Karpas-422 (cell line): ENCODE measurements around the gene CDH5. TPM values are rescaled to one million over a fixed set of nuclear protein-coding genes. Genes with fewer than 3 reads are reported as not detected.
"Not testable (repeated sequence)": the region's sequence is repeated elsewhere in the genome, so short reads cannot be mapped to it uniquely, and the experiment has no call there.

ENCODE experiments used
- DNase-seq: peaks from one replicate; pipeline ENCODE4 v3.0.0-alpha.2; 2015
- H2AFZ ChIP-seq: fragments of 200-600 bp; sonication (generic); 2 replicates; pipeline ENCODE4 v1.6.1; 2014; ENCODE audit warnings: antibody characterized with exemption, low read length, mixed read lengths
- H3K27ac ChIP-seq: fragments of 200-600 bp; sonication (generic); 2 replicates; pipeline ENCODE4 v1.5.1; 2014; ENCODE audit warnings: mild to moderate bottlenecking, low read length, moderate library complexity
- H3K27me3 ChIP-seq: fragments of 200-600 bp; sonication (generic); 2 replicates; pipeline ENCODE4 v1.6.1; 2014; ENCODE audit warnings: low read length, mixed read lengths
- H3K36me3 ChIP-seq: fragments of 200-600 bp; sonication (generic); 2 replicates; pipeline ENCODE4 v1.6.1; 2014; ENCODE audit warnings: low read length, mixed read lengths; ENCODE audit not compliant: insufficient read depth
- H3K4me1 ChIP-seq: fragments of 200-600 bp; sonication (generic); 2 replicates; pipeline ENCODE4 v1.6.1; 2014; ENCODE audit warnings: mild to moderate bottlenecking, low read length, mixed read lengths
- H3K4me2 ChIP-seq: fragments of 200-600 bp; sonication (generic); 2 replicates; pipeline ENCODE4 v1.6.1; 2014; ENCODE audit warnings: low read length, low read depth, mild to moderate bottlenecking; ENCODE audit not compliant: poor library complexity, severe bottlenecking
- H3K4me3 ChIP-seq: fragments of 200-600 bp; sonication (generic); 2 replicates; pipeline ENCODE4 v1.5.1; 2014; ENCODE audit warnings: mild to moderate bottlenecking, antibody characterized with exemption, low read length, mixed read lengths
- H3K79me2 ChIP-seq: fragments of 200-600 bp; sonication (generic); 2 replicates; pipeline ENCODE4 v1.6.1; 2014; ENCODE audit warnings: mild to moderate bottlenecking, low read length, mixed read lengths
- H3K9ac ChIP-seq: fragments of 200-600 bp; sonication (generic); 2 replicates; pipeline ENCODE4 v1.6.0; 2014; ENCODE audit warnings: low read length
- H3K9me2 ChIP-seq: fragments of 200-600 bp; sonication (generic), shearing (Covaris generic); replicated peaks from 2 replicates; pipeline ENCODE4 v1.6.0; 2014; ENCODE audit warnings: mild to moderate bottlenecking, low read length, moderate library complexity; ENCODE audit not compliant: insufficient read depth
- H3K9me3 ChIP-seq: fragments of 300-700, 200-600 bp; sonication (generic); 2 replicates; pipeline ENCODE4 v1.6.1; 2014; ENCODE audit warnings: low read length, mixed read lengths
- H4K20me1 ChIP-seq: fragments of 200-600 bp; sonication (generic); 2 replicates; pipeline ENCODE4 v1.6.1; 2014; ENCODE audit warnings: mild to moderate bottlenecking, antibody characterized with exemption, low read length, low read depth; ENCODE audit not compliant: insufficient read depth
- total RNA-seq: library from RNA; depleted of rRNA; stranded (reverse); fragments of >200 nt; shearing (Covaris generic); gene quantifications from 2 replicates; pipeline ENCODE4 v1.2.3, GENCODE V29; 2014; ENCODE audit warnings: low replicate concordance

CDH5 gene
- total RNA-seq, 1 experiment from 2014 or later = not detected

DNA sequence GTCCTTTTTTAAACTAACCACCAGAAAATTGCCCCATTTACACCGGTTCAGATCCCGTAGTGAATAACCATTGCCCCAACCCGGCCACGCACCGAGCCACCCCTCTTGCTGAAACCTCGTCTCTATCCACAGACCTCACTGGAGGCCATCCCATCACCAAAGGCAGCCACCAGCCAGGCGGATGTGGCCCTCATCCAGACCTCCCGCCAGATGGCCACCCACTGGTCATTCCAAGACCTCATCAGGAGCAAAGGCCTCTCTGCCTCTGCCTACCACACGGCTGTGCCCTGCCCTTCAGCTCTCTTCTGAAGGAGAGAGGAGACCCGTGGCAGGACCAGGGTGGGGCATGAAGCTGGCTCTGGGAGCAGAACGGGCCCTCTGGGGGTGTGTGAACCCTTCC, 38.2 kb upstream of the CDH5 start:
- no peaks in the 10 kb centered on the region for H3K9me2 ChIP-seq
- no peak overlapping the region for H3K9ac ChIP-seq
- no peak overlapping the region for H3K27ac ChIP-seq
- H3K79me2 ChIP-seq = no peaks in the 10 kb centered on the region
- no peaks in the 10 kb centered on the region for H3K9me3 ChIP-seq
- H3K4me1 ChIP-seq = no peaks in the 10 kb centered on the region
- no peaks in the 10 kb centered on the region for H4K20me1 ChIP-seq
- no peaks in the 10 kb centered on the region for H3K27me3 ChIP-seq
- no peak overlapping the region for H3K4me2 ChIP-seq
- H3K36me3 ChIP-seq = no peaks in the 10 kb centered on the region
- H3K4me3 ChIP-seq = no peak overlapping the region
- no peak overlapping the region for H2AFZ ChIP-seq
- no peak for DNase-seq

DNA sequence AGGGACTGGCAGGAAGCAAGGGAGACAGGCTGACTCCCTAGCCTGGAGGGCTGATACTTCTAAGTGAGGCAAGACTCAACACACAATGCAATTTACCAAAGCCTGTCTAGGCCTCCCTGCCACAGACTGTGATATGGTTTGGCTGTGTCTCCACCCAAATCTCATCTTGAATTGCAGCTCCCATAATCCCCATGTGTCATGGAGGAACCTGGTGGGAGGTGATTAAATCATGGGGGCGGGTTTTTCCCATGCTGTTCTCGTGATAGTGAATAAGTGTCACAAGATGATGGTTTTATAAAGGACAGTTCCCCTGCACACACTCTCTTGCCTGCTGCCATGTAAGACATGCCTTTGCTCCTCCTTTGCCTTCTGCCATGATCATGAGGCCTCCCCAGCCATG, 35.0 kb upstream of the CDH5 start:
- H3K79me2 ChIP-seq, H3K4me2 ChIP-seq, H3K36me3 ChIP-seq, H3K9me3 ChIP-seq, H3K27ac ChIP-seq, H3K9me2 ChIP-seq, H3K4me3 ChIP-seq, H2AFZ ChIP-seq, H3K9ac ChIP-seq, DNase-seq, H4K20me1 ChIP-seq, H3K27me3 ChIP-seq, H3K4me1 ChIP-seq: not testable (repeated sequence)

GRCh38 chr16:66332634-66333610, 33.6 kb upstream of the CDH5 start:
- Histone ChIP-seq H3K36me3 (no peaks in the 10 kb centered on the region), H2AFZ (no peak overlapping the region), H3K4me3 (no peak overlapping the region), H4K20me1 (no peaks in the 10 kb centered on the region), H3K9me3 (no peaks in the 10 kb centered on the region), H3K9ac (no peak overlapping the region), H3K9me2 (no peaks in the 10 kb centered on the region), H3K79me2 (no peaks in the 10 kb centered on the region), H3K27ac (no peak overlapping the region), H3K4me2 (no peak overlapping the region), H3K27me3 (no peaks in the 10 kb centered on the region), H3K4me1 (peaks cover 6% of the 10 kb centered on the region; the same call in 1 of the 2 replicates)
- DNase-seq = no peak

- Histone ChIP-seq H3K9ac (no peak overlapping the region), H3K9me2 (no peaks in the 10 kb centered on the region), H3K9me3 (no peaks in the 10 kb centered on the region), H3K4me2 (no peak overlapping the region), H3K4me1 (peaks cover 6% of the 10 kb centered on the region; the same call in 1 of the 2 replicates), H3K27ac (no peak overlapping the region), H3K36me3 (no peaks in the 10 kb centered on the region), H3K79me2 (no peaks in the 10 kb centered on the region), H3K27me3 (no peaks in the 10 kb centered on the region), H4K20me1 (no peaks in the 10 kb centered on the region), H2AFZ (no peak overlapping the region), H3K4me3 (no peak overlapping the region)
- DNase-seq = no peak
Observed at GRCh38 chr16:66334853-66335574, 31.5 kb upstream of the CDH5 start.

DNA sequence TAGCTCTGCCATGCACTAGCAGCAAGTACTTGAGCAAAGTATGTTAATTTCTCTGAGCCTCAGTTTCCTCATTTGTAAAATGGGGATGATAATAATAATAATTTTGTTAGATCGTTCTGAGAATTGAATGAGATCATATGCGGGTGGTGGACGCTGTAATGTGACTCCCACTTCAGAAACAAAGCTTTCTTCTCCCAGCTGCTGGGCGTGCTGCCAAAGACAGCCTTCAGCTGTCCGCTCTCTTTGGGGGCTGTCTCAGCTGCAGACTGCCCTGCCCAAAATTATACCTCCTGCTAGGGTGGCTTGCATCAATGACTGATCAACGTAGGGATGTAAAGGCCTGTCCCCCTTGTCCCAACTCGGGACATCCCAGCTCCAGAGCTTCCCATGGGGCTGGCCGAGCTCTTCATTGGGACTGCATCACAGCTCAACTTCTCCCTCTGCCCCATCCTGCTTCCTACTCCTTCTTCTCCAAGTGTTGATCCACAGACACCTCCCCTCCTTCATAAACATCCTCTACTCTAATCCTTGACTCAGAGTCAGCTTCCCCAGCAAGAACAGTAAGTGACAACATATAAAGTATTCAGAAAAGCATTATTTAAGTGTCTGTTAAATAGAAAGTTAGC, 30.7 kb upstream of the CDH5 start:
- H3K9ac ChIP-seq = no peak overlapping the region
- H2AFZ ChIP-seq = no peak overlapping the region
- no peaks in the 10 kb centered on the region for H3K36me3 ChIP-seq
- no peaks in the 10 kb centered on the region for H3K79me2 ChIP-seq
- H3K4me3 ChIP-seq = no peak overlapping the region
- H3K4me2 ChIP-seq = no peak overlapping the region
- no peaks in the 10 kb centered on the region for H3K9me3 ChIP-seq
- no peak overlapping the region for H3K27ac ChIP-seq
- no peaks in the 10 kb centered on the region for H4K20me1 ChIP-seq
- H3K4me1 ChIP-seq = peaks cover 6% of the 10 kb centered on the region; the same call in 1 of the 2 replicates
- no peak for DNase-seq
- H3K9me2 ChIP-seq = no peaks in the 10 kb centered on the region
- no peaks in the 10 kb centered on the region for H3K27me3 ChIP-seq

GRCh38 chr16:66337463-66338188, 28.9 kb upstream of the CDH5 start:
- H3K9me2 ChIP-seq = no peaks in the 10 kb centered on the region
- no peaks in the 10 kb centered on the region for H3K79me2 ChIP-seq
- H3K4me1 ChIP-seq = peaks cover 6% of the 10 kb centered on the region; the same call in 1 of the 2 replicates
- no peaks in the 10 kb centered on the region for H3K9me3 ChIP-seq
- no peaks in the 10 kb centered on the region for H3K36me3 ChIP-seq
- H2AFZ ChIP-seq = no peak overlapping the region
- H3K9ac ChIP-seq = no peak overlapping the region
- no peak for DNase-seq
- no peaks in the 10 kb centered on the region for H4K20me1 ChIP-seq
- no peak overlapping the region for H3K4me2 ChIP-seq
- H3K4me3 ChIP-seq = no peak overlapping the region
- H3K27ac ChIP-seq = no peak overlapping the region
- no peaks in the 10 kb centered on the region for H3K27me3 ChIP-seq

- H3K4me3 ChIP-seq = no peak overlapping the region
- H3K9me2 ChIP-seq = no peaks in the 10 kb centered on the region
- H3K9ac ChIP-seq = no peak overlapping the region
- no peaks in the 10 kb centered on the region for H3K9me3 ChIP-seq
- no peak overlapping the region for H2AFZ ChIP-seq
- no peaks in the 10 kb centered on the region for H3K4me1 ChIP-seq
- no peaks in the 10 kb centered on the region for H3K79me2 ChIP-seq
- no peaks in the 10 kb centered on the region for H3K27me3 ChIP-seq
- no peaks in the 10 kb centered on the region for H3K36me3 ChIP-seq
- no peak overlapping the region for H3K27ac ChIP-seq
- no peak overlapping the region for H3K4me2 ChIP-seq
- peak; percentile 60 for DNase-seq
- no peaks in the 10 kb centered on the region for H4K20me1 ChIP-seq
Observed at GRCh38 chr16:66342294-66342900, 24.1 kb upstream of the CDH5 start.
